Liver (tissue), 3 donors: ENCODE data around the gene AGPAT4.

Experiments
- CTCF ChIP-seq: fragments of 150-350 bp; IDR thresholded peaks from 2 replicates; pipeline ENCODE4 v1.5.1; 2017; ENCODE audit warnings: improper control_type of control experiment, low read depth, low read length; ENCODE audit not compliant: missing input control
- JUND ChIP-seq, 2 donors: IDR thresholded peaks; 2 replicates each; pipeline ENCODE4 v1.6.1; 2016; ENCODE audit warnings: antibody characterized with exemption in 2 of 2
- NR2F2 ChIP-seq: IDR thresholded peaks from 2 replicates; pipeline ENCODE4 v1.6.1; 2016; ENCODE audit warnings: antibody characterized with exemption
- RAD21 ChIP-seq, 2 donors: IDR thresholded peaks; 2 replicates each; pipeline ENCODE4 v1.6.1; 2016; ENCODE audit warnings: antibody characterized with exemption in 2 of 2, mild to moderate bottlenecking in 2 of 2
- RXRA ChIP-seq, 2 donors: IDR thresholded peaks; 2 replicates each; pipeline ENCODE4 v1.6.1; 2017 to 2018; ENCODE audit warnings: antibody characterized with exemption in 2 of 2, mild to moderate bottlenecking in 1 of 2
- TF ChIP-seq, protein P1 (sequence below): IDR thresholded peaks from 2 replicates; pipeline ENCODE4 v1.6.1; 2016; ENCODE audit warnings: antibody characterized with exemption
- donor health status: healthy.
- donor health status: healthy.

DNA sequence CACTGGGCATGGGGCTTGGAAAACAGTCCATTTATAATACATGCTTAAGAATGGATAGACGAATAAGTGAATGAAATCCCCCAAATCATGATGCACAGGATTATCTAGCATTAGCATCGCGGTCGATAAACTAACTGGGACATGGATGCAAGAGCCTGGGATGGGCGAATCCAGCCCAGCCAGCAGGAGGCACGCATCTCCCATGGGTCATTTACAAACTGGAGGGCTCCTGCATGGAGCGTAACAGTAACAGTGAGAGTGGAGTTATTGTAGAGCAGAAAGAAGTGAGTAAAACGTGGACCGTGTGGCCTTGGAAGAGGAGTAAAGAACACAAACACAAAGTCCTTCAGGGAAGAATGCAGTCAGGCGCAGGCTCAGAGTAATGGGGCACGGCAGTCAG is 136.5 kb downstream of the AGPAT4 start:
- TF ChIP-seq NR2F2 = no peak
- no peak for TF ChIP-seq CTCF
- TF ChIP-seq, protein P1, sequence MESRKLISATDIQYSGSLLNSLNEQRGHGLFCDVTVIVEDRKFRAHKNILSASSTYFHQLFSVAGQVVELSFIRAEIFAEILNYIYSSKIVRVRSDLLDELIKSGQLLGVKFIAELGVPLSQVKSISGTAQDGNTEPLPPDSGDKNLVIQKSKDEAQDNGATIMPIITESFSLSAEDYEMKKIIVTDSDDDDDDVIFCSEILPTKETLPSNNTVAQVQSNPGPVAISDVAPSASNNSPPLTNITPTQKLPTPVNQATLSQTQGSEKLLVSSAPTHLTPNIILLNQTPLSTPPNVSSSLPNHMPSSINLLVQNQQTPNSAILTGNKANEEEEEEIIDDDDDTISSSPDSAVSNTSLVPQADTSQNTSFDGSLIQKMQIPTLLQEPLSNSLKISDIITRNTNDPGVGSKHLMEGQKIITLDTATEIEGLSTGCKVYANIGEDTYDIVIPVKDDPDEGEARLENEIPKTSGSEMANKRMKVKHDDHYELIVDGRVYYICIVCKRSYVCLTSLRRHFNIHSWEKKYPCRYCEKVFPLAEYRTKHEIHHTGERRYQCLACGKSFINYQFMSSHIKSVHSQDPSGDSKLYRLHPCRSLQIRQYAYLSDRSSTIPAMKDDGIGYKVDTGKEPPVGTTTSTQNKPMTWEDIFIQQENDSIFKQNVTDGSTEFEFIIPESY = no peak
- no peak for TF ChIP-seq JUND (IDR thresholded peaks at IDR 0.05)
- no peak for TF ChIP-seq RAD21 (IDR thresholded peaks at IDR 0.05)
- no peak for TF ChIP-seq RXRA (IDR thresholded peaks at IDR 0.05)
